CD4-positive, alpha-beta T cell treated with Interleukin-12 subunit alpha and Interleukin-12 subunit beta, for 1 hour (primary cell): ENCODE data around the gene MEPCE.
"Not testable (repeated sequence)": the region's sequence is repeated elsewhere in the genome, so short reads cannot be mapped to it uniquely, and the experiment has no call there.

Experiments used
- DNase-seq: peaks from one replicate; pipeline ENCODE4 v3.0.0-alpha.2; 2020

The MEPCE gene

DNA sequence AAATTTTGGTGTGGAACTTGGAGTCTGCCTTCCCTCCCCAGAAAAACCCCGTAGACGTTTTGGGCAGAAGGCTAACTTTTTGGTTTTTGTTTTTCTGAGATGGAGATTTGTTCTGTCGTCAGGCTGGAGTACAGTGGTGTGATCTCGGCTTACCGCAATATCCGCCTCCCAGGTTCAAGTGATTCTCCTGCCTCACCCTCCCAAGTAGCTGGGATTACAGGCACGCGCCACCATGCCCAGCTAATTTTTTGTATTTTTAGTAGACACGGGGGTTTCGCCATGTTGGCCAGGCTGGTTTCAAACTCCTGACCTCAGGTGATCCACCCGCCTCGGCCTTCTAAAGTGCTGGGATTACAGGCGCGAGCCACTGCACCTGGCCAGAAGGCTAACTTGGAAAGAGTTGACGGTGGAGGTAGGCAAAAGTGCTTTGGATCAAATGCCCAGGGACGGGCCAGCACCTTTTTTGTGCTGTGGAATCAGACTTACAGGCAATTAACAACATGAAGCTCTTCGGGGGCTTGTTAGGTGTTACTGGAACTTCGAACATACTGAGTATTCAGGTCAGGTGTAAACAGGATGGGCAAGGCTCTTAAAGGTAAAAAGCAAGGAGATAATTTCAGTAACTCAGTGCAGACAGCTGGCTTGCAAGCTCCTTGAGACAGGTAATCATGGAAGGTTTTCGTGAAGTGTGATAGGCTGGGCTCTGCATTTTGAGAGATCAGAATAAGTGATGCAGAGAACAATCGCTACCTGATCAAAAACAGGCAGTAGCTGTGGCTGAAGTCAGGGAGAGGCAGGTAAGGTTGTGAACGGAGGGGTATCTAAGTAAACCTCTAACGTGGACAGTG lies 4.9 kb downstream of the MEPCE start:
- DNase-seq: peak; percentile 29

- DNase-seq: peak; percentile 58
Observed at GRCh38 chr7:100435401-100436304, 6.0 kb downstream of the MEPCE start.

DNA sequence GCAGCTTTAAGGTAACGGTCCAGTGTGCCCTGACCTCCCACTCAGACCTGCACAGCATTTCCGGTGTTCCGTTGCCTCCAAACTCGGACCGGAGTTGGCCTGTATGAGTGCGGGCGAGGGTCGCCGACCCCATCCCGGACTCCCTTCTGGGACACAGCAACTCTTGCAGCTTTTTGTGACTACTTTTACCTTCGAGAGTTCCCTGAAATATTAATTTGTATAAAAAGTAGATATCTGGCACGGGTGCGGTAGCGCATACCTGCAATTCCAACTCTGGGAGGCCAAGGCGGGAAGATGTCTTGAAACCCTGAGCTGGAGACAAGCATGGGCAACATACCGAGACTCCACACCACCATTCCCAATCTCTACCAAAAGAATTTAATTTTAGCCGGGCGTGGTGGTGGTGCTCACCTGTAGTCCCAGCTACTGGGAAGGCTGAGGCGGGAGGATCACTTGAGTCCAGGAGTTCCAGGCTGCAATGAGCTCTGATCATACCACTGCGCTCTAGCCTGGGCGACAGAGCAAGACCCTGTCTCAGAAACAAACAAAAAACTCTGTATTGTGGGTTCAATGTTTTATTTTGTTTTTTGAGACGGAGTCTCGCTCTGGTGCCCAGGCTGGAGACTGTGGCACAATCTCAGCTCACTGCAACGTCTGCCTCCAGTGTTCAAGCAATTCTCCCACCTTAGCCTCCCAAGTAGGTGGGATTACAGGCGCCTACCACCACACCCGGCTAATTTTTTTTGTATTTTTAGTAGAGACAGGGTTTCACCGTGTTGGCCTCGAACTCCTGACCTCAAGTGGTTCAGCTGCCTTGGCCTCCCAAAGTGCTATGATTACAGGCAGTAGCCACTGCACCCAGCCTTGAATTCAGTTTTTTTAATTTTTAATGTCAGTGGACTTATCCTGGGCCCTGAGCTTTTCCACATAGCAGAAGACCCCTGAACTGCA lies 7.8 kb downstream of the MEPCE start:
- no peak for DNase-seq

DNA sequence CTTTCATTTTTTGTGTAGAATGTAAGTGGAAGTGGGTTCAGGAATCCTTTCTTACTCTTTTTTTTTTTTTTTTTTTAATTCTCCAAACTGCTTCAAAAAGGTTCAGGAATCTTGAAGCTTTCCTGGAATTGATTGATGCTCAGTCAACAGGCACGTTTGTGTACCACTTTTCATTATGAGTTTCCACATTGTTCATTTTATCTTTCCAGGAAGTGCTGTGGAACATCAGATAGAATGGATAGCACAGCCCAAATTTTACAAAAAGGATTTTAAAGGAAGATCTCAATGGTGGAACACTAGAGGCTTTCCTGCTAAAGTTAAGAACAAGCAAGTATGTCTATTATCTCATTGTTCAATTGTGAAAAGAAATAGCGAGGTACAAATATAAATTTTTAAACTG lies 8.5 kb downstream of the MEPCE start:
- DNase-seq: no peak

DNA sequence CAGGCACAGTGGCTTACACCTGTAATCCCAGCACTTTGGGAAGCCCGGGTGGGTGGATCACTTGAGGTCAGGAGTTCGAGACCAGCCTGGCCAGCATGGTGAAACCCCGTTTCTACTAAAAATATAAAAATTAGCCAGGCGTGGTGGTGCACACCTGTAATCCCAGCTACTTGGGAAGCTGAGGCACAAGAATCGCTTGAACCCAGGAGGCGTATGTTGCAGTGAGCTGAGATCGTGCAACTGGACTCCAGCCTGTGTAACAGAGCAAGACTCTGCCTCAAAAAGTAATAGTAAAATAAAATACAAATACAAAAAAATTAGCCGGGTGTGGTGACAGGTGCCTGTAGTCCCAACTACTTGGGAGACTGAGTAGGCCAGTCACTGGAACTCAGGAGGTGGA lies 9.1 kb downstream of the MEPCE start:
- not testable (repeated sequence) for DNase-seq

DNA sequence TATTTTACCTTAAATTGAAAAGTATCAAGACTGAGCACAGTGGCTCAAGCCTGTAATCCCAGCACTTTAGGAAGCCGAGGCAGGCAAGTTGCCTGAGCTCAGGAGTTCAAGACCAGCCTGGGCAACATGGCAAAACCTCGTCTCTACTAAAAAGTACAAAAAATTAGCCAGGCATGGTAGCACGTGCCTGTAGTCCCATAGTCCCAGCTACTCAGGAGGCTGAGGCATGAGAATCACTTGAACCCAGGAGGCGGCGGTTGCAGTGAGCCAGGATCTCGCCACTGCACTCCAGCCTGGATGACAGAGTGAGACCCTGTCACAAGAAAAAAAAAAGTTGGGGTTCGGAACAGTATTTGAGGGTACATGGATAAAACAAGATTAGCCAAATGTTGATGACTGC lies 9.6 kb downstream of the MEPCE start:
- not testable (repeated sequence) for DNase-seq

DNA sequence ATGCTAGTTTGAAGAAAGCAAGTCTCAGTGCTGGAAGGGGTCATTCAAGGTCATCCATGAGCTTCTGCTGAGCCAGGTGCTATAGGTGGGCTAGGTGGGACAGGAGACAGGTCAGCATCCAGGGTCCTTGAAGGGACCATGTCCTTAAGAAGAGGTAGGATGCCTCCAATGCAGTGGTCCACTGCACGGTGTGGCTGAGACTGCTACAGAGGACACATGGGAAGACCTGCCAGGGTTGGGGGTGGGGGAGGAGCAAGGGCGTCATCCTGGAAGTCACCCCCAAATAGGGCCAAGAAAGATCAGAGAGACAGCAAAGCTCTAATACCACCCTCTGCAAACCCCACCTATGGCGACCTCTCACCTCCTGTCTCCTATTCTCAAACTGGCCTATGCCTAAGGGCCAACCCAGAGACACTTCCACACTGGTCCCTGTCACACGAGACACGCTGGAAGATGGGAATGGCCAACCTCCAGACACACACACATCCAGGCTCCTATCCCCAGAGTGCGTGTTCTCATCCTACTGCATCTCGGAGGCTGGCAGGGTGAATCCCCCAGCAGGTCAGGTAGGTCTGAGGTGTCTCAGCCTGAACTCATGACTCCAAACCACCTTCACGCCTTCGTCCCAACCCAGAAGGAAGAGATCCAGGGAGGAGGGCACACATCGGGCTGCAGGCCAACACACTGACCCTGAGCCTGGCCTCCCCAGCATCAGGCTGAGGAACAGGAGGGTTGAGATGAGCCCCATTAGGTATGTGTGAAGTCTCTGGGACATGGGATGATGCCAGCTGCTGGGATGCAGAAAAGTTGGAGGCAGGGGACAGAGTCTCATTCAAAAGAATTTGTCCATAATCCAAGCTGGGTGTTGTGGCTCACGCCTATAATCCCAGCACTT lies 12.3 kb downstream of the MEPCE start:
- DNase-seq: no peak

DNA sequence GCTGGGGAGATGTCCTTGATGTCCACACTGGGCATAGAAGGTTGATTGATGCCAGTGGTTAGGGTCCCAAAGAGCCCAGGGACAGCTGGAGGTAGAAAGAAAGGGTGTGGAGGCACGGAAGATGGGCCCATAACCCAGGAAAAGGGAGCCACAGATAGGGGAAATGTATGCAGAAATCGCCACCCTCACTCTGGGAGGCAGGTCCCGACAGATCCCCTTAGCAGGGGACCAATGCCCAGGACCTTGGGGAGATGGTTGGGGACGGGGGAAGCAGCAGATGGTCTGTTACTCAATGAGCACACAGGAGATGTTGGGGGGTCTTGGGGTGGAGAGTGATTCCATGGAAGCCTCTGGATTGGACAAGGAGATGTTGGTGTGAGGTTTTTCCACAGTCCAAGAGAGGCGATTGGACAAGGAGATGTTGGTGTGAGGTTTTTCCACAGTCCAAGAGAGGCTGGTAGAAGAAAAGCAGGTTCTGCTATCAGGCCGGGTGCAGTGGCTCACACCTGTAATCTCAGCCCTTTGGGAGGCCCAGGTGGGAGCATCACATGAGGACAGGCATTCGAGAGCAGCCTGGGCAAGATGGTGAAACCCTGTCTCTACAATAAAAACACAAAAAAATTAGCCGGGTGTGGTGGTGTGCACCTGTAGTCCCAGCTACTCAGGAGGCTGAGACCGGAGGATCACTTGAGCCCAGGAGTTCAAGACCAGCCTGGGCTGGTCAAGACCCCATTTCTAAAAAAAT lies 13.6 kb downstream of the MEPCE start:
- no peak for DNase-seq

GRCh38 chr7:100444311-100445278 lies 15.0 kb downstream of the MEPCE start:
- DNase-seq: no peak

DNA sequence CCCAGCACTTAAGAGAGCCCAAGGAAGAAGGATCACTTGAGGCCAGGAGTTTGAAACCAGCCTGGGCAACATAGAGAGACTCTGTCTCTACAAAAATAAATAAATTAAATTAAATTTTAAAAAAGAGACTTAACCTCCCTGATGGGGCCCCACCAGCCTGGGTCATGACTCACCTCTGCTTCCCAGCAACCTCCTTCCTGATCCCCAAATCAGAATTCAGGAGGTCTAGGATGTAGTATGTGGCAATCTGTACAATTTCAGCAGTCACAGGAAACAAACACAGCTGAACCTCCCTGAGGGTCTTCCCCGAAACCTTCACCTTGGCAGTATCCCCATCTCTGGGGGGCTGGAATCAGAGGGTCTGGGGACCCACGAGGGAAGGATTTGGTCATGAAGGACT lies 16.4 kb downstream of the MEPCE start:
- no peak for DNase-seq

GRCh38 chr7:100447363-100447762 lies 17.7 kb downstream of the MEPCE start:
- not testable (repeated sequence) for DNase-seq

DNA sequence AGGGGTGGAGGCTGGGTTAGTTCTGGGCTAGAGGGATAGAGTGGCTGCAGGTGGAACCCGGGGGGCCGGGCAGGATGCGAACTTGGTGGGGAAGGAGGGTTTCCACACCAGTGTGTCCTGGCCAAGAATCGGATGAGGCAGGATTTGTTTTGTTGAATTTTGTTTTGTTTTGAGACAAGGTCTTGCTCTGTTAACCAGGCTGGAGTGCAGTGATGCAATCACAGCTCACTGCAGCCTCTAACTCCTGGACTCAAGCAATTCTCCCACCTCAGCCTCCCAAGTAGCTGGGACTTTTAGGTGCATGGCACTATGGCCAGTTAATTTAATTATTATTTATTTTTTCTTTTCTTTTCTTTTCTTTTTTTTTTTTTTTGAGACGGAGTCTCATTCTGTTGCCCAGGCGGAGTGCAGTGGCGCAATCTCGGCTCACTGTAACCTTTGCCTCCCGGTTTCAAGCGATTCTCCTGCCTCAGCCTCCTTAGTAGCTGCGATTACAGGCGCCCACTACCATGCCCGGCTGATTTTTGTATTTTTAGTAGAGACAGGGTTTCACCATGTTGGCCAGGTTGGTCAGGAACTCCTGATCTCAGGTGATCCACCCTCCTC lies 19.7 kb downstream of the MEPCE start:
- DNase-seq: no peak

DNA sequence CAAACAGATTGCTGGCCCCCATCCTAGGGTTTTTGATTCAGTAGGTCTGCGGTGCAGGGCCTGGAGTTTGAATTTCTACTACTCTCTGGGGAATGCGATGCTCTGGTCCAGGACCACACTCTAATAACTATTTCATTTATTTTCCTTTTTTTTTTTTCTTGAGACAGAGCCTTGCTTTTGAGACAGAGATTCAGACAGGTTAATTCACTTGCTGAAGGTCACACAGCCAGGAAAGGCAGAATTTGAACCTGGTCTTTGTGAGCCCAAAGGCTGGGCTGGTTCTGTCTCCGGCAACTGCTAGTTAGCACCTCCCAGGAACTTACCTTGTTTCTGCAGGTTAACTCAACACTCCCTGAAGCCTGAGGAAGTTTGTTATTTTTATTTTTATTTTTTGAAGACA lies 22.9 kb downstream of the MEPCE start:
- no peak for DNase-seq

DNA sequence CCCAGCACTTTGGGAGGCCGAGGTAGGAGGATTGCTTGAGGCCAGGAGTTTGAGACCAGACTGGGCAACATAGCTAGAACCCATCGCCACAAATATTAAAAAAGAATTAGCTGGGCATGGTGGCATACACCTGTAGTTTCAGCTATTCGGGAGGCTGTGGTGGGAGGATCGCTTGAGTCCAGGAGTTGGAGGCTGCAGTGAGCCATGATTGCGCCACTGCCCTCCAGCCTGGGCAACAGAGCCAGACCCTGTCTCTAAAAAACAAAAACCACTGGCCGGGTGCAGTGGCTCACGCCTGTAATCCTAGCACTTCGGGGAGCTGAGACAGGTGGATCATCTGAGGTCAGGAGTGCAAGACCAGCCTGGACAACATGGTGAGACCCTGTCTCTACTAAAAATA lies 24.2 kb downstream of the MEPCE start:
- DNase-seq: not testable (repeated sequence)

GRCh38 chr7:100455206-100455605 lies 25.6 kb downstream of the MEPCE start:
- DNase-seq: no peak

- DNase-seq: no peak
Observed at GRCh38 chr7:100456562-100456961, 26.9 kb downstream of the MEPCE start.

GRCh38 chr7:100457033-100457432 lies 27.4 kb downstream of the MEPCE start:
- DNase-seq: no peak

DNA sequence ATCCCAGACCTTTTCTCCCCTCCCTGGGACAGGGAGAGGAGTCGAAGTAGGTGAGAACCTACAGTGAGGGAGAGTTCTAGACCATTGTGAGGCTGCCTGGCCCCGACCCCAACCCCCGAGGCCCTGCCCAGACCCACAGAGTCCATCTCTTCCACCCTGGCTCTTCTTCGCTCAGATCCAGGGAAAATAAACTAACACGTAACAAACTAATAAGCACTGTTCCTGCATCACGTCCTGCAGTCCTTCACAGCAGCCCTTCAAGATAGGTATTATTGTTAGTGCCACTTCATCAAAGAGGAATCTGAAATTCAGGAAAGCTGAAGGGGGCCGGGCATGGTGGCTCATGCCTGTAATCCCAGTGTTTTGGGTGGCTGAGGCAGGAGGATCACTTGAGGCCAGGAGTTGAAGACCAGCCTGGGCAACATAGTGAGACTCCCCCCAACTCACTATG lies 34.6 kb downstream of the MEPCE start, which contains the start of gene SPACDR:
Gene SPACDR (minus strand): TSS at position 51 of the 451 bp plus-strand sequence. CDS start 235 bp downstream, outside the sequence.
- no peak for DNase-seq

GRCh38 chr7:100464791-100465190 lies 35.2 kb downstream of the MEPCE start:
- no peak for DNase-seq
